Hepatocyte (in vitro differentiated cells): ENCODE results near the gene DYNLL2. TPM values are rescaled to one million over a fixed set of nuclear protein-coding genes. Genes with fewer than 3 reads are reported as not detected.

Experiments
- DNase-seq: peaks from one replicate; pipeline ENCODE4 v3.0.0-alpha.2; 2016; ENCODE audit warnings: low spot score
- H2AFZ ChIP-seq: fragments of 200-600 bp; sonication (generic); 2 replicates; pipeline ENCODE4 v1.6.0; 2016; ENCODE audit warnings: antibody characterized with exemption, mild to moderate bottlenecking
- H3K27ac ChIP-seq: fragments of 200-600 bp; sonication (generic); 2 replicates; pipeline ENCODE4 v1.5.1; 2016; ENCODE audit warnings: mild to moderate bottlenecking
- H3K27me3 ChIP-seq: fragments of 200-600 bp; sonication (generic); 2 replicates; pipeline ENCODE4 v1.6.1; 2016
- H3K36me3 ChIP-seq: fragments of 200-600 bp; sonication (generic); replicated peaks from 2 replicates; pipeline ENCODE4 v1.5.1; 2016; ENCODE audit warnings: low read depth; ENCODE audit not compliant: insufficient read depth
- H3K4me1 ChIP-seq: fragments of 200-600 bp; sonication (generic); 2 replicates; pipeline ENCODE4 v1.5.1; 2016; ENCODE audit warnings: mild to moderate bottlenecking, moderate library complexity; ENCODE audit not compliant: insufficient read depth
- H3K4me2 ChIP-seq: fragments of 200-600 bp; sonication (generic); 2 replicates; pipeline ENCODE4 v1.6.0; 2016
- H3K4me3 ChIP-seq: fragments of 200-600 bp; sonication (generic); 2 replicates; pipeline ENCODE4 v1.5.1; 2016; ENCODE audit warnings: mild to moderate bottlenecking
- H3K79me2 ChIP-seq: fragments of 200-600 bp; sonication (generic); 2 replicates; pipeline ENCODE4 v1.6.0; 2017; ENCODE audit warnings: mild to moderate bottlenecking
- H3K9me2 ChIP-seq: fragments of 200-600 bp; sonication (generic); replicated peaks from 2 replicates; pipeline ENCODE4 v1.6.0; 2017; ENCODE audit warnings: mild to moderate bottlenecking; ENCODE audit not compliant: insufficient read depth
- H3K9me3 ChIP-seq: fragments of 200-600 bp; sonication (generic); 2 replicates; pipeline ENCODE4 v1.5.1; 2016; ENCODE audit warnings: low read depth, mild to moderate bottlenecking
- H4K20me1 ChIP-seq: fragments of 200-600 bp; sonication (generic); 2 replicates; pipeline ENCODE4 v1.6.0; 2016; ENCODE audit warnings: mild to moderate bottlenecking; ENCODE audit not compliant: insufficient read depth, poor library complexity, severe bottlenecking
- CTCF ChIP-seq: fragments of 200-600 bp; sonication (generic); IDR thresholded peaks from 2 replicates; pipeline ENCODE4 v1.5.1; 2016; ENCODE audit warnings: antibody characterized with exemption, mild to moderate bottlenecking; ENCODE audit not compliant: poor library complexity
- EZH2 ChIP-seq: fragments of 200-600 bp; sonication (generic); IDR thresholded peaks from 2 replicates; pipeline ENCODE4 v1.6.1; 2016; ENCODE audit warnings: antibody characterized with exemption, mild to moderate bottlenecking, borderline replicate concordance
- EZH2phosphoT487 ChIP-seq: fragments of 200-600 bp; sonication (generic); IDR thresholded peaks from one replicate; pipeline ENCODE4 v1.6.1; 2018; ENCODE audit warnings: antibody characterized with exemption, mild to moderate bottlenecking, low read depth, moderate library complexity; ENCODE audit not compliant: unreplicated experiment, severe bottlenecking
- WGBS: methylation state at CpG from one replicate; pipeline ENCODE4 v1.1.6; 2016; ENCODE audit warnings: low lambda C conversion rate; ENCODE audit errors: missing lambda C conversion rate; 5-methylcytosine and 5-hydroxymethylcytosine counted together
- polyA plus RNA-seq: library from polyadenylated mRNA; unstranded; fragments of >200 nt; fragmentation: Nextera tagmentation; extraction: Ambion mirVana; gene quantifications from 2 replicates; pipeline ENCODE4 v1.2.1, GENCODE V29; 2016
- total RNA-seq: library from RNA; depleted of rRNA; stranded (reverse); fragments of >200 nt; gene quantifications from 2 replicates; pipeline ENCODE4 v1.2.3, GENCODE V29; 2014

The DYNLL2 gene
- total and polyA plus RNA-seq, 2 experiments from 2014 or later = 2.7 to 23.2 TPM

- Histone ChIP-seq H2AFZ (no peak overlapping the region), H3K27ac (no peak overlapping the region), H4K20me1 (peaks cover 66% of the 10 kb centered on the region), H3K4me1 (no peaks in the 10 kb centered on the region), H3K9me2 (no peaks in the 10 kb centered on the region), H3K36me3 (peaks cover 4% of the 10 kb centered on the region), H3K27me3 (no peaks in the 10 kb centered on the region), H3K4me2 (no peak overlapping the region), H3K9me3 (no peaks in the 10 kb centered on the region), H3K4me3 (no peak overlapping the region), H3K79me2 (peaks cover 36% of the 10 kb centered on the region)
- DNase-seq = no peak
- 83% methylated on average over 4 of the region's 4 CpGs for whole genome bisulfite sequencing
- TF ChIP-seq EZH2 (no peak), CTCF (no peak), EZH2phosphoT487 (no peak)
Observed at GRCh38 chr17:58092101-58092796, 9.0 kb downstream of the DYNLL2 start.

- TF ChIP-seq EZH2phosphoT487 (no peak), CTCF (no peak), EZH2 (no peak)
- no peak overlapping the region for H3K27ac ChIP-seq
- no peak overlapping the region for H3K4me3 ChIP-seq
- WGBS = 72% methylated on average over 7 of the region's 7 CpGs
- peaks cover 29% of the 10 kb centered on the region for H3K79me2 ChIP-seq
- H4K20me1 ChIP-seq = peaks cover 60% of the 10 kb centered on the region
- peaks cover 4% of the 10 kb centered on the region for H3K36me3 ChIP-seq
- no peaks in the 10 kb centered on the region for H3K27me3 ChIP-seq
- H3K9me3 ChIP-seq = no peaks in the 10 kb centered on the region
- H3K4me1 ChIP-seq = no peaks in the 10 kb centered on the region
- H2AFZ ChIP-seq = no peak overlapping the region
- H3K4me2 ChIP-seq = no peak overlapping the region
- no peak for DNase-seq
- H3K9me2 ChIP-seq = no peaks in the 10 kb centered on the region
Observed at GRCh38 chr17:58092797-58093385, 9.7 kb downstream of the DYNLL2 start.

- no peak overlapping the region for H3K4me2 ChIP-seq
- no peak for DNase-seq
- no peak for TF ChIP-seq EZH2phosphoT487
- no peak for TF ChIP-seq EZH2
- no peak for TF ChIP-seq CTCF
- WGBS = 93% methylated on average over 4 of the region's 4 CpGs
- H2AFZ ChIP-seq = no peak overlapping the region
- H3K27me3 ChIP-seq = no peaks in the 10 kb centered on the region
- no peaks in the 10 kb centered on the region for H3K9me3 ChIP-seq
- H3K36me3 ChIP-seq = peaks cover 4% of the 10 kb centered on the region
- no peak overlapping the region for H3K27ac ChIP-seq
- H4K20me1 ChIP-seq = peaks cover 48% of the 10 kb centered on the region
- H3K4me1 ChIP-seq = no peaks in the 10 kb centered on the region
- H3K9me2 ChIP-seq = no peaks in the 10 kb centered on the region
- H3K4me3 ChIP-seq = no peak overlapping the region
- H3K79me2 ChIP-seq = peaks cover 17% of the 10 kb centered on the region
Observed at GRCh38 chr17:58094118-58094517, 10.9 kb downstream of the DYNLL2 start.
